Measurements from ENCODE around the gene LRPPRC. TPM values are rescaled to one million over a fixed set of nuclear protein-coding genes. Genes with fewer than 3 reads are reported as not detected.

The LRPPRC gene
- total RNA-seq, 1 experiment from 2014 or later = 149 TPM

- no TSS peak for BruUV-seq (replicated peaks)
- H3K9me3 ChIP-seq (ENCODE audit: insufficient read depth, low read depth) = no peaks in the 10 kb centered on the region
- H3F3A ChIP-seq (ENCODE audit: insufficient read depth, low read depth) = peaks cover 82% of the 10 kb centered on the region
- no peak overlapping the region for H3K4me3 ChIP-seq
- peak in 1 of 2 experiments; percentile 53 for DNase-seq
- H3K4me1 ChIP-seq (replicated peaks; ENCODE audit: insufficient read depth) = no peaks in the 10 kb centered on the region
- CTCF ChIA-PET = no interaction called here
- H3K36me3 ChIP-seq (ENCODE audit: low read depth) = peaks cover 74% of the 10 kb centered on the region
- intact Hi-C loops (cut with micrococcal nuclease; ENCODE audit: unreplicated experiment) = no loop called here
- POLR2A ChIA-PET (ENCODE audit: unreplicated experiment) = no interaction called here
- H4K20me1 ChIP-seq (ENCODE audit: insufficient read depth) = peaks cover 29% of the 10 kb centered on the region
- no peak overlapping the region for H2AFZ ChIP-seq
- TF ChIP-seq, protein P1, sequence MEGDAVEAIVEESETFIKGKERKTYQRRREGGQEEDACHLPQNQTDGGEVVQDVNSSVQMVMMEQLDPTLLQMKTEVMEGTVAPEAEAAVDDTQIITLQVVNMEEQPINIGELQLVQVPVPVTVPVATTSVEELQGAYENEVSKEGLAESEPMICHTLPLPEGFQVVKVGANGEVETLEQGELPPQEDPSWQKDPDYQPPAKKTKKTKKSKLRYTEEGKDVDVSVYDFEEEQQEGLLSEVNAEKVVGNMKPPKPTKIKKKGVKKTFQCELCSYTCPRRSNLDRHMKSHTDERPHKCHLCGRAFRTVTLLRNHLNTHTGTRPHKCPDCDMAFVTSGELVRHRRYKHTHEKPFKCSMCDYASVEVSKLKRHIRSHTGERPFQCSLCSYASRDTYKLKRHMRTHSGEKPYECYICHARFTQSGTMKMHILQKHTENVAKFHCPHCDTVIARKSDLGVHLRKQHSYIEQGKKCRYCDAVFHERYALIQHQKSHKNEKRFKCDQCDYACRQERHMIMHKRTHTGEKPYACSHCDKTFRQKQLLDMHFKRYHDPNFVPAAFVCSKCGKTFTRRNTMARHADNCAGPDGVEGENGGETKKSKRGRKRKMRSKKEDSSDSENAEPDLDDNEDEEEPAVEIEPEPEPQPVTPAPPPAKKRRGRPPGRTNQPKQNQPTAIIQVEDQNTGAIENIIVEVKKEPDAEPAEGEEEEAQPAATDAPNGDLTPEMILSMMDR (conservative IDR thresholded peaks at IDR 0.05) = peak; percentile 70
- TF ChIP-seq EZH2 (IDR thresholded peaks at IDR 0.05; ENCODE audit: low read depth) = no peak
- H3K9me2 ChIP-seq (ENCODE audit: insufficient read depth) = no peaks in the 10 kb centered on the region
- H3K79me2 ChIP-seq (ENCODE audit: low read depth) = no peaks in the 10 kb centered on the region; the same call in 1 of the 2 replicates
- H3K27ac ChIP-seq = no peak overlapping the region
- H3K27me3 ChIP-seq (ENCODE audit: insufficient read depth, low read depth) = no peaks in the 10 kb centered on the region
- no peak overlapping the region for H3K4me2 ChIP-seq
Observed at GRCh38 chr2:43950383-43951008, 45.3 kb downstream of the LRPPRC start.

DNA sequence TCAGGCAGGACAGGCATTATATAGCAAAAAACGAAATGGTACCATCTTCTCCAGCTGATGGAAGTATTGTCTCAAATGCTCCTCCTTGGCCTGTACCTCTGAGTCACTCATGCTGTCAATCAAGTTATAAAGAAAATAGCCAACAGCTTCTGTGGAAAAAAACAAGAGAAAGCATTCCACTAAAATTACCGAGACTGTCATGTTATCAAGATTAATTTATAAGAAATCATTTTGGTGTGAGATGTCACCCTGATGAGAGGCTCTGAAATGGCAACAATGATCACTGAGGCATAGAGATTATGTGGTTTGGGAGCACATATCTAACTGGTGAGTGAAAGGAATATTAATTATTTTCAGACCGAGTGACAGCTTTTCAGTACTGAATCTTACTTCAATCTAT is 47.4 kb downstream of the LRPPRC start:
- Histone ChIP-seq H2AFZ (no peak overlapping the region), H3K9me2 (ENCODE audit: insufficient read depth) (no peaks in the 10 kb centered on the region), H3K4me1 (replicated peaks; ENCODE audit: insufficient read depth) (no peaks in the 10 kb centered on the region), H3K36me3 (ENCODE audit: low read depth) (peaks cover 76% of the 10 kb centered on the region), H3K79me2 (ENCODE audit: low read depth) (no peaks in the 10 kb centered on the region; the same call in 1 of the 2 replicates), H3K4me3 (no peak overlapping the region), H3K27me3 (ENCODE audit: insufficient read depth, low read depth) (no peaks in the 10 kb centered on the region), H3K9me3 (ENCODE audit: insufficient read depth, low read depth) (no peaks in the 10 kb centered on the region), H3K27ac (no peak overlapping the region), H4K20me1 (ENCODE audit: insufficient read depth) (peaks cover 25% of the 10 kb centered on the region), H3K4me2 (no peak overlapping the region), H3F3A (ENCODE audit: insufficient read depth, low read depth) (peaks cover 72% of the 10 kb centered on the region; the same call in 1 of the 2 replicates)
- no TSS peak for BruUV-seq (replicated peaks)
- ChIA-PET CTCF (no interaction called here), POLR2A (ENCODE audit: unreplicated experiment) (interaction anchor here (0.6 kb wide), 1 partner anchor 47 kb away, joined by 9 read pairs; no protein-coding TSS in a partner anchor)
- no peak for DNase-seq
- TF ChIP-seq, protein P1 (conservative IDR thresholded peaks at IDR 0.05) = no peak
- no peak for TF ChIP-seq EZH2 (IDR thresholded peaks at IDR 0.05; ENCODE audit: low read depth)
- intact Hi-C loops (cut with micrococcal nuclease; ENCODE audit: unreplicated experiment) = no loop called here

GRCh38 chr2:43946685-43947084 is 49.1 kb downstream of the LRPPRC start:
- H3K9me3 ChIP-seq (ENCODE audit: insufficient read depth, low read depth) = no peaks in the 10 kb centered on the region
- intact Hi-C loops (cut with micrococcal nuclease; ENCODE audit: unreplicated experiment) = no loop called here
- DNase-seq = no peak
- H3K27me3 ChIP-seq (ENCODE audit: insufficient read depth, low read depth) = no peaks in the 10 kb centered on the region
- H3F3A ChIP-seq (ENCODE audit: insufficient read depth, low read depth) = peaks cover 63% of the 10 kb centered on the region; the same call in 1 of the 2 replicates
- H2AFZ ChIP-seq = no peak overlapping the region
- no peak overlapping the region for H3K4me2 ChIP-seq
- H3K9me2 ChIP-seq (ENCODE audit: insufficient read depth) = no peaks in the 10 kb centered on the region
- no peak overlapping the region for H3K27ac ChIP-seq
- ChIA-PET POLR2A (ENCODE audit: unreplicated experiment) (no interaction called here), CTCF (no interaction called here)
- no peak overlapping the region for H3K4me3 ChIP-seq
- H4K20me1 ChIP-seq (ENCODE audit: insufficient read depth) = peaks cover 25% of the 10 kb centered on the region
- no TSS peak for BruUV-seq (replicated peaks)
- peaks cover 73% of the 10 kb centered on the region for H3K36me3 ChIP-seq (ENCODE audit: low read depth)
- H3K79me2 ChIP-seq (ENCODE audit: low read depth) = no peaks in the 10 kb centered on the region; the same call in 1 of the 2 replicates
- no peak for TF ChIP-seq EZH2 (IDR thresholded peaks at IDR 0.05; ENCODE audit: low read depth)
- TF ChIP-seq, protein P1 (conservative IDR thresholded peaks at IDR 0.05) = no peak
- H3K4me1 ChIP-seq (replicated peaks; ENCODE audit: insufficient read depth) = no peaks in the 10 kb centered on the region

Data from PC-9 (cell line).